Brain microvascular endothelial cell (primary cell): Measurements from ENCODE around the gene JCAD.

ENCODE experiments used
- DNase-seq: peaks from one replicate; pipeline ENCODE4 v3.0.0-alpha.2; 2020
- H3K27ac ChIP-seq: fragments of 250-450 bp; sonication (Bioruptor Pico); 2 replicates; pipeline ENCODE4 v1.5.1; 2020; ENCODE audit warnings: mild to moderate bottlenecking, moderate library complexity
- H3K27me3 ChIP-seq: fragments of 250-450 bp; sonication (Bioruptor Pico); replicated peaks from 2 replicates; pipeline ENCODE4 v1.5.1; 2020; ENCODE audit warnings: mild to moderate bottlenecking
- H3K36me3 ChIP-seq: fragments of 250-450 bp; sonication (Bioruptor Pico); replicated peaks from 2 replicates; pipeline ENCODE4 v1.5.1; 2020; ENCODE audit warnings: mild to moderate bottlenecking
- H3K4me3 ChIP-seq: 2 replicates; pipeline ENCODE4 v1.5.1; 2011; ENCODE audit warnings: low read depth, mild to moderate bottlenecking, control low read depth, low read length, moderate library complexity
- in situ Hi-C: cut with HindIII; loops from 2 replicates; pipeline ENCODE4 v1.10.0; 2017; ENCODE audit warnings: low sequenced_read_pairs, low pct_ligation_motif_present
- TF ChIP-seq, protein P1 (sequence below): IDR thresholded peaks from 2 replicates; pipeline ENCODE4 v1.5.1; 2011; ENCODE audit warnings: low read depth, mild to moderate bottlenecking, moderate library complexity, low read length, control low read depth, inconsistent platforms; ENCODE audit errors: missing control alignments

The JCAD gene

DNA sequence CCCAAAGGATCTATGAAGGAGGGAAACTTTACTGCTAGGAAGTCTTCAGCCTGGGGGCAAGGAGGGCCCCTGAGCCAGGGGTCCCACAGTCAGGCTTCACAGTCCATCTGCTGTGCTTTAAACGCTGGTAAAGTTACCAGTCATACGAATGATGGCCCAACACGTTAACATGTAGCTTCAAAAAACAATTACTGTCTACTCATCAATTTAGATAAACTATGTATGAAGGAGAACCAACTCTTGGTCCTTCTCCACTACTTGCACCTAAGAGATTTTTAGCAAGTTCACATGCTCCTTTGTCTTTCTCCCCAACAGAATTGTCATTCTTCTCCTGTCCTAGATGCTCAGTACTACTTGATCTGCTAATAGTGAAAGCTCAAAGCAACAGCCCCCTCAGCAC, 16.6 kb downstream of the JCAD start:
- Histone ChIP-seq H3K4me3 (no peak overlapping the region), H3K27ac (no peak overlapping the region), H3K27me3 (no peaks in the 10 kb centered on the region), H3K36me3 (no peaks in the 10 kb centered on the region)
- TF ChIP-seq, protein P1, sequence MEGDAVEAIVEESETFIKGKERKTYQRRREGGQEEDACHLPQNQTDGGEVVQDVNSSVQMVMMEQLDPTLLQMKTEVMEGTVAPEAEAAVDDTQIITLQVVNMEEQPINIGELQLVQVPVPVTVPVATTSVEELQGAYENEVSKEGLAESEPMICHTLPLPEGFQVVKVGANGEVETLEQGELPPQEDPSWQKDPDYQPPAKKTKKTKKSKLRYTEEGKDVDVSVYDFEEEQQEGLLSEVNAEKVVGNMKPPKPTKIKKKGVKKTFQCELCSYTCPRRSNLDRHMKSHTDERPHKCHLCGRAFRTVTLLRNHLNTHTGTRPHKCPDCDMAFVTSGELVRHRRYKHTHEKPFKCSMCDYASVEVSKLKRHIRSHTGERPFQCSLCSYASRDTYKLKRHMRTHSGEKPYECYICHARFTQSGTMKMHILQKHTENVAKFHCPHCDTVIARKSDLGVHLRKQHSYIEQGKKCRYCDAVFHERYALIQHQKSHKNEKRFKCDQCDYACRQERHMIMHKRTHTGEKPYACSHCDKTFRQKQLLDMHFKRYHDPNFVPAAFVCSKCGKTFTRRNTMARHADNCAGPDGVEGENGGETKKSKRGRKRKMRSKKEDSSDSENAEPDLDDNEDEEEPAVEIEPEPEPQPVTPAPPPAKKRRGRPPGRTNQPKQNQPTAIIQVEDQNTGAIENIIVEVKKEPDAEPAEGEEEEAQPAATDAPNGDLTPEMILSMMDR, result no peak
- no peak for DNase-seq
- in situ Hi-C loops, result no loop called here

DNA sequence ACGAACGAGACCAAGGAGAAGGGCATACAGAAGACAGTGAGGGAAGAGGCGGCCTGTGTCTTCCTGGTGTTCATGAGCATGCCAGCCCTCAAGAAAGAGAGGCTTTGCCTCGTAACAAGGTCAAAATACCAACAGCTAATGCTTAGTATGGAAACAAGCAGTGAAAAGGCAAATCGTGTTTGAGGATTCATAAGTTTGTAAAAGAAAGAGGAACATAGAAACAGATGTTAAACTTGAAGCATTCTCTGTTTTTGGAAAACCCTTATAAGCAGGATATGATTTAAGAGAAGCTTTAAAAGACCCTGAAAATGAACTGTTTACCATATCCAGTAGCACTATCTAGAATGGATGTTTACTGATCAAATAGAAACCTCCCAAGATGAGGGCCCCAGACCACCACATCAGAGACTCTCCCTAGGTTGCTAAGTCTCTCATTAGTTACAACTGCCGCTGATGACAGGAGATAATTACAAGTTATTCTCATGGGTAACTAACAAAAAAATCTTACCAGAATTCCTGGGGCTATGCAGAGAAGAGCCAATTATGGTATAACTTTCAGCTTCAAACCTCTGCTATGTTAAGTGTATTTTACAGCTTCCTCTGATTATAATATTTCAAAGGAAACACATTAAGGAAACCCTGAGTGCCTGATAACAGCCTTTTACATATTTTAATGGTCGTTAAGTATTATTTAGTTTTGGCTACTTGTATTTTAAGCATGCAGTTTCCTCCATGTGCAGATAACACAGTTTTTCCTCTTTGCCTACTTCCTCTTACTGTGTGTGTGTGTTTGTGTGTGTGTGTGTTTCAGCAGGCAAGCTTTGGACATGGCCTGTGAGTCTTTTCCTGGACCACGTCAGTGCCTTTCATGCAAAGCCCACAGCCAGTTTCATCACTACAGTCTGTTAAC, 17.9 kb downstream of the JCAD start:
- Histone ChIP-seq H3K36me3 (no peaks in the 10 kb centered on the region), H3K4me3 (no peak overlapping the region), H3K27ac (no peak overlapping the region), H3K27me3 (no peaks in the 10 kb centered on the region)
- in situ Hi-C loops, result no loop called here
- DNase-seq, result no peak
- TF ChIP-seq, protein P1, result no peak

DNA sequence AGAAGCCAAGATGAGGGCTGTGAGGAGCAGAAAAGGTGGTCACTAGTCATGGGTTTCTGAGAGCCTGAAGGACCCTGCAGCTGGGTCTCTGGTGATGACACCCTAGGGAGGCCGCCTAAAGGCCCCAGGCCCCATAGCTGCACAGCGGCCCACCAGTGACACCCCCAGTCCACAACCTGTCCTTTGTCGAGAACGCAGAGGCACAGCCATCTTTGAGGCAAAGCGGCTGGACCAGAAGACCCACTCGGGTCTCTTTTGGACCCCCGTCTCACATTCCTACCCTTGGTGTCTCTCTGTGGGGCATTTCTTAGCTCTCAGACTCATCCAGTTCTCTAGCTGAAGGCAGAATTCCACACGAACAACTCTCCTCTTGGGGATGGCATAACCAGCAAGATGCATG, 18.8 kb downstream of the JCAD start:
- Histone ChIP-seq H3K27me3 (no peaks in the 10 kb centered on the region), H3K36me3 (no peaks in the 10 kb centered on the region), H3K4me3 (no peak overlapping the region), H3K27ac (no peak overlapping the region)
- TF ChIP-seq, protein P1, result no peak
- no peak for DNase-seq
- in situ Hi-C loops, result no loop called here

DNA sequence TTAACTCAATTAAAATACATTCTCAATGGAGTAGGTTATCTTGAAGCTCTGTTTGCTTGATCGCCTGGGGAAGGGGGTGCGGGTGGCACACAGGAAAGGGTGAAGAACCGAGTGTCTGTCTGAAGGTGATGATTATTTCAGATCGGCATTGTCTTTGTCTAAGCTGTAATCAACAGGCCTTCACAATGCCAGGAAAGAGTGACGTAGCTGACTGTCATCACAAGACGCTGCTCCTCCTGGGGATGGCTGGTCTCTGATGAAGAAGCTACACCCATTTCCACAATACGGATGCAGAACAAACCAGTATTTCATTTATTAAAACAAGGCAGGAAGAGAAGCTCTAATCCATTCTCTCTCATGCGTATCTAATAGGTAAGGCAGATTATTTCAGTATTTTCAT, 19.4 kb downstream of the JCAD start:
- Histone ChIP-seq H3K36me3 (no peaks in the 10 kb centered on the region), H3K4me3 (no peak overlapping the region), H3K27me3 (no peaks in the 10 kb centered on the region), H3K27ac (no peak overlapping the region)
- no peak for DNase-seq
- in situ Hi-C loops, result no loop called here
- TF ChIP-seq, protein P1, result no peak

DNA sequence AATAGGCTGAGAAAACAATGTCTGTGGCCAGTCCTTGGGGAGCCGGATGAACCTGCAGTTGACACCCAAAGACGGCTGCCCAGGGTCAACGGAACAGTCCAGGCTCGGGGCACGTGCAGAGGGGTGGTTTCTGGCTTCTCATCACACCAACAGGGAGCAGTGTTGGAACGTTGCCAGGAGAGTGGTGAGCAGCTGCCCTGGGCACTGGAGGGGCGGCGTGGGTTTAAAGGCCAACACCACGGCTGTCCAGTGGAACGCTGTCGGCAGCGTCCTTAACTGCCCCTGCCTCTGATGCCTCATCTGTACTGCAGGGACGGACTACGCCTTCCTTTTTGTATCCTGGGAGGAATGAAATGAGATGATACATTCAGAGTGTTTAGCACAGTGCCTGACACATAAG, 19.8 kb downstream of the JCAD start:
- no peak overlapping the region for H3K4me3 ChIP-seq
- no peaks in the 10 kb centered on the region for H3K27me3 ChIP-seq
- H3K36me3 ChIP-seq, result no peaks in the 10 kb centered on the region
- TF ChIP-seq, protein P1, result no peak
- DNase-seq, result no peak
- in situ Hi-C loops, result no loop called here
- no peak overlapping the region for H3K27ac ChIP-seq
